H1 (cell line): ENCODE measurements around the gene MBLAC2. TPM values are rescaled to one million over a fixed set of nuclear protein-coding genes. Genes with fewer than 3 reads are reported as not detected.

ENCODE experiments used
- EZH2 ChIP-seq: fragments of 200-600 bp; sonication (generic); IDR thresholded peaks from 2 replicates; pipeline ENCODE4 v1.7.1; 2012; ENCODE audit warnings: low read depth, mild to moderate bottlenecking, moderate library complexity, low read length, inconsistent platforms; ENCODE audit not compliant: severe bottlenecking
- RAD21 ChIP-seq, 2 experiments: IDR thresholded peaks in 1 of 2; conservative IDR thresholded peaks in 1 of 2; 2 replicates each; pipeline ENCODE4 v1.6.1; 2011; ENCODE audit warnings: low read depth in 2 of 2, low read length in 2 of 2, improper control_type of control experiment in 1 of 2, inconsistent platforms in 1 of 2, mild to moderate bottlenecking in 1 of 2, moderate library complexity in 1 of 2
- SIRT6 ChIP-seq: IDR thresholded peaks from one replicate; pipeline ENCODE4 v1.7.1; 2012; ENCODE audit warnings: low read length, inconsistent platforms
- SP2 ChIP-seq: IDR thresholded peaks from 2 replicates; pipeline ENCODE4 v1.6.1; 2012; ENCODE audit warnings: mild to moderate bottlenecking, low read length, inconsistent platforms
- TAF1 ChIP-seq: IDR thresholded peaks from 2 replicates; pipeline ENCODE4 v1.6.1; 2011; ENCODE audit warnings: mild to moderate bottlenecking, low read depth, low read length
- TEAD4 ChIP-seq: IDR thresholded peaks from 2 replicates; pipeline ENCODE4 v1.6.1; 2012; ENCODE audit warnings: low read depth, low read length, inconsistent platforms, mixed read lengths
- polyA plus RNA-seq, 7 experiments: library from polyadenylated mRNA; depleted of rRNA in 3 of 7; stranded (reverse) in 5 of 7; unstranded in 2 of 7; fragments of >200 nt in 5 of 7; fragments of 200-250 nt in 2 of 7; gene quantifications; 1 replicate in 5 of 7; 2 replicates in 1 of 7; 4 replicates in 1 of 7; pipeline versions ENCODE4 v1.2.1 to v1.2.3, GENCODE V29; 2011 to 2013; ENCODE audit warnings: missing spikeins in 2 of 7, mixed read lengths in 2 of 7
- total RNA-seq: library from RNA; stranded (reverse); fragmentation: NEBNext Ultra II Directional; extraction: Animal tissue kit (Norgen Biotek cat#: 25700); gene quantifications from 2 replicates; pipeline ENCODE4 v1.2.1, GENCODE V29; 2021

The MBLAC2 gene
- total and polyA plus RNA-seq, 2 of the 8 experiments (the other 6 are each of a cell fraction or from before 2014, with no cell fraction given): 2.8 to 6.7 TPM

DNA sequence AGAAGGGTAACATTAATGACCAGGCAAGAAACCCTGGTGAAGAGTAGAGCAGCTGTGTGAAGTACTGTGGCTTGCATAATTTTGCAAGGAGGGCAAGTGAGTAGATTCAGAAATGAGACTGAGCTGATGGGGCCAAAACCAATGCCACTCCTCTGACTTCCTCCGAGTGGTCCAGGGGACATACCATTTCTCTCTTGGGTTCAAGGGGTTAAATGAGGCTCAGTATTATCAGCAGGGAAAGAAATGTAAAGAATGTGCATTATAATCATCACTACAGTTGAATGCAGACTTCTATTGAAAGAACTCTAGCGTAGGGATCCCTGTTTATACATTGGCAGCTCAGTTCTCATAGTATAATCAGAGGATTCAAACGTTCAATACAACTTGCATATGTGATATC lies 10.0 kb upstream of the MBLAC2 start (continued):
- no peak for TF ChIP-seq EZH2
- TF ChIP-seq TEAD4: no peak
- TF ChIP-seq SIRT6: no peak
- TF ChIP-seq TAF1: no peak
- TF ChIP-seq RAD21 (IDR thresholded peaks at IDR 0.05 in 1 of 2, conservative IDR thresholded peaks at IDR 0.05 in 1 of 2; ENCODE audit: low read depth in 2 of 2, low read length in 2 of 2): no peak
- TF ChIP-seq SP2: no peak
